ENCODE measurements around the gene SCGB1C2.

DNA sequence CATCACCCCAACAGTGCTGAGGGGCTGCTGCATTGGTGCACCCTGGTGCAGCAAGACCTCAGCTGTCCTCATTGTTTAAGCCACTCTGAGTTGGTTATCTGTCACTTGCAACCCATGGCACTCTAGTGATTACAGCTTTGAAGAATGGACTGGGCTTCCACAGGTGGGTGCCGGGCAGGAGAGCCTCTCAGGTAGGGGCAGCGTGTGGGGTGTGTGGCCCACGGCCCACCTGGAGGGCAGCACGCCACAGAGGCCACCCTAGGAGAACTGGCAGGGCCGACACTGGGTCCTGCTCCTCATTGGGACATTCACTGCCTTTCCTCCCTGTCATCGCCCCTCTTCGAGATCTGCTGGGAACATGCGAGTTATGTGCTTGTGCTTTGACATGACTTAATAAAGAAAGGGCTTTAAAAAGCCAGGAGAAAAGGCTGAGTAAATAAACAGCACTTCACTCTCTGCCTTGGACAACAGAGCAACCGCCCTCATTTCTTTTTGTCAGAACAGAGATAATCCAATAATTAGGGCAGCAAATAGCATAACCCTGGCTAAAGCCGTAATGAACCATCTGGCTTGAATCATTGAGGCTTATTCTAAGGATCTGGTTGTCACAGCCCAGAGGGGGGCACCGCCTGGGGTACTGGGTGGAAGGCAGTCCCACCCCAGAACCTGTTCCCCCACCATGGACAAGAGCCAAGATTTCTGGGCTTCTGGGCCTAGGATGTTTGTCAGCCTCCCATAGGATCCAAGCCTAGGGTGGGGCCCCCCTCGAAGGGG, 41.1 kb downstream of the SCGB1C2 start:
- no peak for TF ChIP-seq TAF1 (IDR thresholded peaks at IDR 0.05; ENCODE audit: borderline replicate concordance, low read depth, low read length)
- no peak for TF ChIP-seq POLR2AphosphoS5 (IDR thresholded peaks at IDR 0.05; ENCODE audit: low read depth, low read length)
